Islet precursor cell (in vitro differentiated cells): ENCODE measurements around the gene NKD2.
"Not testable (repeated sequence)": the region's sequence is repeated elsewhere in the genome, so short reads cannot be mapped to it uniquely, and the experiment has no call there.

Source experiments
- DNase-seq: peaks from one replicate; pipeline ENCODE4 v3.0.0-alpha.2; 2018

NKD2 gene

DNA sequence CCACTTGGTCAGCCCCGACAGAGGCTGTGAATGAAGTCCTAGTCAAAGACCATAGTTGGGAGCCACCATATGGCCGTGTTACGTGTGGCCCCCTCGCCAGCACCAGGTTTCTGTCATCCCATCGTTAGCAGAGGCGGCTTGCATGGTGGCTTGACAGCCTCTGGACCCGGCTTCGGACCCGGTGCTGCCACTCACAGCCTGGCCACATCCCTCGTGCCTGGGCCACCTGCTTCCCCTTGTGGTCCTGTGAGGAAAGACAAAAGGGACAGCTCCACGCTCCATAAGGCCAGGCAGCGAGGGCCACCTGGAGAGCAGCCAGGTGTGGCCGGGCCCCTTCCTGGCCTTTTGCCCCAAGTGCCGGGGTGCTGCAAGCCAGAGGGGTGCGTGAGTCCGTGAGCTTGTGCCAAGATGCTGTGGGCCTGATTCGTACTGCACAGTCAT, 6.2 kb downstream of the NKD2 start:
- no peak for DNase-seq

DNA sequence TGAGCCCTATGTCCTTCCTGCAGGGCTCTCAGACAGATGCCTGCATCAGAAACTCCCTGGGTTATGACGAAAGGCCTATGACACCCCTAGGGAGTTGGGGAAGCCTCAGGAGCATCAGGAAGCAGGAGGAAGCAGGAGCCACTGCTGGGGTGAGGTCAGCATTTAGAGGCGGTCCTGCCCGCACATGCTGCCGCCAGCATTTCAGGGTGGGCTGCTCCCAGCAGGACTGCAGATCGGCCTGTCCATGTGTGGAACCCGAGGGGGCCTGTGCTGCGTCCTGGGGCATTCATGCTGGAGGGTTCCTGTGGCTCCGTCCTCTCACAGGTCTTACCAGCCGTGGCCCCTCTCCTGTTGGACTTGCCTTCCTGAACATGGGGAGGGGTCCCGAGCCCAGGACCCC, 6.9 kb downstream of the NKD2 start:
- DNase-seq: no peak

DNA sequence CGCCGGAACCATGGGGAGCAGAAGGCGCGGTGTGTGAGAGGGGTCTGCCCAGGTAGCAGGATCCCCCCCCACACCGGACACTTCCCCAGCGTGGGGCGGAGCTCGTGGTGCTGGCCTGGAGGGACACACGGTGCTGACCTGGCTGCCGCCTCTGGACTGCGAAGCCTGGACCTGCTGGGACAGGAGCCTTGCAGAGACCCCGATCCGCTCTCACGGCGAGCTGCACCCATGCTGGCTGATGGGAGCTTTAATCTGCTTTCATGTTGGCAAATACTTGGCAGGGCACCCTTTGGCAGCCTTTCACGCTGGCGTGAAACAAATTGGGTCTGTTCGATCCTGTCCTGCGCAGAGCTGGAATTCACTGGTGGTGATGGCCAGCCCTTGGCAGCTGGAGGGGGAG, 7.4 kb downstream of the NKD2 start:
- no peak for DNase-seq

DNA sequence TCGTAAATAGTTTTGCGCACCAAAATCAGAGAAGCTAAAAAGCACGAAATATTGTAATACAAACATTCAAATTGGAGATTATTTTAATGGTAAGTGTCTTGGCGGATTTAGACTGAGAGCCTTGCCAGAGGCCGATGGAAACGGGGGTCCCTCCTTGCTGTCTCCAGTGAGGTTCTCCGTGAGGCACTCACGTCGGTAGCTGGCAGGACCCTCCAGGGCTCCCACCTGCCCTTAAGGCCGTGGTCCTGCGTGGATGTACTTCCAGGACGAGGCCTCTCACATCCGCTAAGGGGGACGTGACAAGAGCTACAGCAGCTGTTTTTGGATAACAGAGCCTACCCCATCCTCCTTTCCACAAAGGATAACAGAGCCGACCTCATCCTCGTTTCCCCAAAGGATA, 7.9 kb downstream of the NKD2 start:
- no peak for DNase-seq

GRCh38 chr5:1017056-1017455, 8.5 kb downstream of the NKD2 start:
- no peak for DNase-seq

GRCh38 chr5:1017691-1018455, 9.3 kb downstream of the NKD2 start:
- no peak for DNase-seq

DNA sequence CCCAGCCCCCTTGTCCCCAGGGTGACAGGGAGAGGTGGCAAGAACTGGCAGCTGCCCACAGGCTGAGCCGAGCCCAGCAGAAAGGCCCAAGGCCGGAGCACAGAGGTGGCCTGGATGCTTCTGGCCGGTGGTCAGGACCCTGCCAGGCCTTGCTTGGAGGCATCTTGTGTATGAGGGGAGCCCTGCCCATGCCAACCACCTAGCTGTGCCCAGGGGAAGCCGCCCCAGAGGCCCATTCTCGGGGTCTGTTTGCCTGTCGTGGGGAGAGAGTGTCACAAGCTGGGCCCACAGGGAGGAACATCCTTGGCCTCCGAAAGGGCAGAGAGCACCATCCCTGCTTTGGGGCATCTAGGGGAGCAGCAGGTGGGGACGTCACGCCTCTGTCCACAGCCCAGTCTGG, 10.0 kb downstream of the NKD2 start:
- no peak for DNase-seq

DNA sequence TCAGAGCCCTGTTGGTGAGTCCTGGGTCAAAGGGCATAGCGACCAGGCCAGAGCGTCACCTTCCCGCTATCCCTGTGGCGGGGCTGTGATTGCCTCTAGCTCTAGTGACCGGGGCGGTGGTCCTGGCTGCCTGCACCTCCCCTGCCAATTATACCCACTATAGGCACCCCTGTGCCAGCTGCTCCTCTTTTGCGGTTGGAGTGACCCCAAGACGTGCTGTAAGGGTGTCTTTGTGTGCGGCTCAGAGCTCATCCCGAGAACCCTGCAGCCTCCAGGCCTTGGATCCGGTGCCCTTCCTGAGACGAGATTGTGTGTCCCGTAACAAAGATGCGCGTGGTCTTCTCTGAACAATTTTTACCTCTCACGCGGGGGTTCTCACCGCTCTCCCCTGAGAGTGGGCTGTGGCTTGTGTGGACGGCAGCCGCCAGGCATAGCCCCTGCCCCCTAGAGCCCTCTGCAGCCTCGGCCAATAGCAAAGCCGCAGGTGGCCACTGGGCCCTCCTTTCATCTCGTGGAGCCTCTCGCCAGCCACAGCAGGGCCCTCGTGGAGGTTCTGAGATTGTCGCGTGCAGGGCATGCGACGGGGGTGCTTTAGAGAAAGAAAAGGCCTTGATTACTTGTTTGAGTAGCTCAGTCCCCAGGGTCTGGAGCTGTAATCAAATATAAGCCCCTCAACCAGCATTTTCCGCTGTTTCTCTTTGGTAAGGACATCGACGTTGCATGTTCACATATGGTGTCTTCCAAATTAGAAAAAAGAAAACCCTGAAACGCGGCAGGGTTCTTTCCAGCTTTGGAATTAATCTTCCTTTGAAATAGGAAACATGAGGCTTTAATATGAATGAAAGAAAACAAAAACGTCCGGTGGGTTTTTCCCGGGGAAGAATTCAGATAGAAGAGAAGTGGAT, 10.7 kb downstream of the NKD2 start:
- no peak for DNase-seq

- no peak for DNase-seq
Measured at GRCh38 chr5:1020452-1020961, 11.9 kb downstream of the NKD2 start.

GRCh38 chr5:1021136-1021968, 12.8 kb downstream of the NKD2 start:
- DNase-seq: no peak

- DNase-seq: not testable (repeated sequence)
Measured at GRCh38 chr5:1021969-1022336, 13.4 kb downstream of the NKD2 start.

- DNase-seq: no peak
Measured at GRCh38 chr5:1026700-1027621, 18.4 kb downstream of the NKD2 start.

- no peak for DNase-seq
Measured at GRCh38 chr5:1027631-1028441, 19.2 kb downstream of the NKD2 start.

DNA sequence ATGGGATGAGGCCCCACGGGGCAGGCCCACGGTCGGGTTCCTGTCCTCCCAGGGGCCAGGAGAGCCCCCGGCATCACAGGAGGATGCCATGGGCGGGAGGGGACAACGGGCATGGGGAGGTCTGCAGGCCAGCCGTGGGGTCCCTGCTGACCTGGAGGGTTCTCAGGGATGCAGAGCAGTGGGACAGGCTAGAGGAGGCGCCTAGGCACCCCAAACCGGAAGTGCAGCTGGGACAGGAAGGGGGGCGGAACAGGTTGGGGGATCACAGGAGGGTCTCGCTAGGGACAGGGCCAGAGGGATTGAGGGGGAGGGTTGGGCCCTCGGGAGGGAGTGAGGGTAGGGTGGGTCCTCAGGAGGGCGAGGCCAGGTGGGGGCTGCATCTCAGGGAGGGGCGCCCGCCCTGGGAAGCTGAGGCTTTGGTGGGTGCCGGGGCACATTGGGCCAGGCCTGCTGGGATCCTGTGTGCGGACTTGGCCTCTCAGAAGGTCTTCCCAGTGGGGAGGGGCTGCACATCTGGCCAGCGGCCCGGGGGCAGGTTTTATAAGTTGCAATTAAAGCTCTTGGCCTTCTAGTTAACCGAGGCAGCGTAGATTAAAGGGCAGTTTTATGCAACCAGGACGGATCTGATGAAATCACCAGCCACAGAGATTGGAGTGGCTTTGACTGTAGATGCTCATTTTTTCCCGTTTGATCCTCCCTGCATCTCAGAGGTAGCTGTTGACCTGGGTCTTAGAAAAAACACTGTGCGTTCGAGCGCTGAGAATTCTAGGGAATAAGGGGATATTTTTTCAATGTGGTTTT, 20.1 kb downstream of the NKD2 start:
- no peak for DNase-seq

GRCh38 chr5:1029282-1029944, 20.8 kb downstream of the NKD2 start:
- DNase-seq: no peak

DNA sequence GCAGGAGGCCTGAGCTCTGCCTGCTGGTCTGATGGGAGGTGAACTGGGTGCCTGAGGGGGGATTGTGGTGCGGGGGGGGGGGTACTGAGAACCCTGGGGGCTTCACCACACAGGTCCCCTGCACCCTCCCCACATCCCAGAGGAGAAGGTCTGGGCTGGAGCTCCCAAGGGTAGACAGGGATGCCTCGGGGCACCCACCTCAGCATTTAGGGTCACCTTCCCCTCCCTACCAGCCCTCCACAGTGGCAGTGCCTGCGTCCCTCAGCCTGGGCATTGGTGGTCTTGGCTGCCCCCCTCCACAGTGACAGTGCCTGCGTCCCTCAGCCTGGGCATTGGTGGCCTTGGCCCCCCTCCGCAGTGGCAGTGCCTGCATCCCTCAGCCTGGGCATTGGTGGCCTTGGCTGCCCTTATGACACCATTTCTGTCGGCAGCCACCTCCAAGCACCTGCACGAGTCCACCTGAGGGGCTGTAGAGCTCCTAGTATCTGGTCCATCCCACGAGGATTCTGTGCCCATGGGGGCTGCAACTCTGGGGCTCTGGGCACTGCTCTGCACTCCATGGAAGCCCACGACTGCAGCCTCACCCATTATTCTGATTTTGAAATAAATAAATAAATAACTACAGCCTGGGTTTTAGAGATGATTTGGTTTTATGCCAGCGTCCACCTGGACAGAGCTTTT, 21.5 kb downstream of the NKD2 start:
- DNase-seq: no peak

- no peak for DNase-seq
Measured at GRCh38 chr5:1030801-1031271, 22.2 kb downstream of the NKD2 start.

DNA sequence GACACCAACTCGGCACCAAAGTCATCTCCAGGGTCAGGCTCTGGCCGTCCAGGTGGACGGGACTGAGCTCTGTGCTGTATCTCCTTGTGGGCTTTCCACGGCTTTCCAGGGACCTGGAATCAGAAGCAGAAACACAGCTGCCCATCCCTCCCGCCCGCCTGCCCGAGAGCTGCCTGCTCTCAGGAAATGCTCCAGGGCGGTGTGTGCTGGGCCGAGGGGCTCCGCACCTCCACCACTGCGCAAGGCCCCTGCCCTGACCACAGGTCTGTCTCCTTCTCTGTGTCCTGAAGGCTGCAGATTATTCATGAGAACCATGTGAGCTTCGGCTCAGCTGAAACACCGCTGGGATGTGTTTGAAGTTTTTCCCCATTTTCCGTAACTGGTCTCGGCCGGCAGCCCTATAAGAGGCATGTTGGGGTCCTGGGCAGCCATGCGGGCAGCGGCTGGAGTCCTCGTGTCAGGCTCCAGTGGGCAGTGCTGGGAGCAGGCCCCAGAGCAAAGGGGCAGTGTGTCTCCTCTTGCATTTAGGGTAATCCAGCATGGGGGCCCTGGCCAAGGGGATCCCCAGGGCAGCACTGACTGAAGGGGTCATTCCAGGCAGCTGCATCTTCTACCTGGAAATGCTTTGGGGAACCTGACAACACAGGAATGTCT, 22.8 kb downstream of the NKD2 start:
- no peak for DNase-seq
